WTC11 (cell line): ENCODE data around the gene CLMN. TPM values are rescaled to one million over a fixed set of nuclear protein-coding genes. Genes with fewer than 3 reads are reported as not detected.

Experiments
- ATAC-seq: fragments of 200-7000 bp; cut with Tn5 transposase; 2 replicates; pipeline ENCODE4 v1.10.0; 2021; ENCODE audit warnings: mild to moderate bottlenecking, moderate library complexity
- CTCF ChIA-PET: fragments of 300-600 bp; sonication (Branson Sonifier 250); formaldehyde crosslinking; loops from one replicate; lab custom pipeline; 2021; ENCODE audit warnings: antibody characterized with exemption; lab: Charles Lee
- POLR2A ChIA-PET: fragments of 350-600 bp; sonication (Branson Sonifier 250); formaldehyde crosslinking; loops from one replicate; lab custom pipeline; 2021; ENCODE audit warnings: antibody characterized with exemption; lab: Charles Lee
- DNase-seq: peaks from one replicate; pipeline ENCODE4 v3.0.0; 2021; ENCODE audit warnings: low spot score
- H3K27ac Mint-ChIP-seq: 2 replicates; pipeline ENCODE4 v1.8.0; 2021; ENCODE audit warnings: mixed read lengths
- H3K27me3 Mint-ChIP-seq: 2 replicates; pipeline ENCODE4 v1.8.0; 2021; ENCODE audit warnings: low read depth, mild to moderate bottlenecking, moderate library complexity, mixed read lengths
- H3K36me3 Mint-ChIP-seq: 2 replicates; pipeline ENCODE4 v1.8.0; 2021; ENCODE audit warnings: mixed read lengths
- H3K4me1 Mint-ChIP-seq: 2 replicates; pipeline ENCODE4 v1.8.0; 2022; ENCODE audit warnings: mixed read lengths
- H3K4me3 Mint-ChIP-seq: 2 replicates; pipeline ENCODE4 v1.8.0; 2021; ENCODE audit warnings: mild to moderate bottlenecking, moderate library complexity, mixed read lengths
- H3K9me3 Mint-ChIP-seq: 2 replicates; pipeline ENCODE4 v1.8.0; 2021; ENCODE audit warnings: mixed read lengths
- FOXP4 ChIP-seq: sonication (generic); formaldehyde crosslinking; IDR thresholded peaks from 2 replicates; pipeline ENCODE4 v1.8.0; 2022; ENCODE audit warnings: mild to moderate bottlenecking, missing genetic modification reagents
- MXD4 ChIP-seq: fragments of 250-450 bp; sonication (Bioruptor Pico); IDR thresholded peaks from 2 replicates; pipeline ENCODE4 v1.8.0; 2021; ENCODE audit warnings: mild to moderate bottlenecking, moderate library complexity, borderline replicate concordance
- NR1H2 ChIP-seq: sonication (generic); formaldehyde crosslinking; IDR thresholded peaks from 2 replicates; pipeline ENCODE4 v1.9.0; 2021; ENCODE audit warnings: mild to moderate bottlenecking, moderate library complexity, missing genetic modification reagents
- NR2C2 ChIP-seq: sonication (generic); formaldehyde crosslinking; IDR thresholded peaks from 2 replicates; pipeline ENCODE4 v1.8.0; 2022; ENCODE audit warnings: mild to moderate bottlenecking, missing genetic modification reagents
- SP1 ChIP-seq: sonication (generic); formaldehyde crosslinking; conservative IDR thresholded peaks from 2 replicates; pipeline ENCODE4 v1.8.1; 2022; ENCODE audit warnings: missing genetic modification reagents
- ZBTB21 ChIP-seq: sonication (generic); formaldehyde crosslinking; IDR thresholded peaks from 2 replicates; pipeline ENCODE4 v1.8.1; 2023; ENCODE audit warnings: mild to moderate bottlenecking, missing genetic modification reagents, borderline replicate concordance
- ZNF232 ChIP-seq: sonication (generic); formaldehyde crosslinking; IDR thresholded peaks from 2 replicates; pipeline ENCODE4 v1.8.0; 2022; ENCODE audit warnings: mild to moderate bottlenecking, missing genetic modification reagents
- ZNF396 ChIP-seq: fragments of 250-450 bp; sonication (Bioruptor Pico); IDR thresholded peaks from 2 replicates; pipeline ENCODE4 v1.8.0; 2021; ENCODE audit warnings: mild to moderate bottlenecking, moderate library complexity, borderline replicate concordance
- ZNF512 ChIP-seq: sonication (generic); formaldehyde crosslinking; IDR thresholded peaks from 2 replicates; pipeline ENCODE4 v1.8.1; 2022; ENCODE audit warnings: missing genetic modification reagents, borderline replicate concordance
- total RNA-seq: library from RNA; stranded (reverse); gene quantifications from 3 replicates; pipeline ENCODE4 v1.2.3, GENCODE V29; 2021
- TF ChIP-seq, protein P1 (sequence below): sonication (generic); formaldehyde crosslinking; IDR thresholded peaks from 2 replicates; pipeline ENCODE4 v1.8.1; 2023; ENCODE audit warnings: mild to moderate bottlenecking, moderate library complexity, missing genetic modification reagents
- TF ChIP-seq, protein P2 (sequence below): sonication (generic); formaldehyde crosslinking; IDR thresholded peaks from 2 replicates; pipeline ENCODE4 v1.8.1; 2023; ENCODE audit warnings: mild to moderate bottlenecking, missing genetic modification reagents

Gene CLMN
- total RNA-seq, 1 experiment from 2014 or later, result 12.2 TPM

DNA sequence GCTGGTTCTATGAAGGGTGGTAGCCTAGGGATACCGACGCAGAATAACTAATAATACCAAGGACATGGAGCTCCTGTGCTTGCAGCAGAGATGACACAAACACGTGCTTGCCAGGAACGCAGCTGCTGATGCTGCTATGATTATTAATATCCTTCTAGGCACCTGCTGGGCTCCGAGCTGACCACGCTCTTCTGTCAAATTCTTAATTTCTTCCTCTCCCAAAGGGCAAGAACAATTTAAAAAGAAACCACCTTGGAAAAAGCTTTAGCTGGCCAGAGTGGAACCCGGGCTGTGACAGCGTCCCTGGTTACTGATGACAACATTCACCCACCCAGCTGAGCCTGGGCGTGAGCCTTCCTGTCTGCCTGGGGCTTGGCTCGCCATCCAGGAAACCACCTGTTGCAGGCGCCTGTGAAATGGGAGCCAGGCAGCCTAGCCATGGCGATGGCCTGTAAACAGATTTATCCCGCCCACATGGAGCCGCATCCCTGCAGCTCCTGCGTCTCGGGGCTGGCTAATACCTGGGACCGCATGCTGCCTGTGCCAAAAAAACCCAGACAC is 28.8 kb downstream of the CLMN start:
- Mint-ChIP-seq H3K27me3 (no peaks in the 10 kb centered on the region), H3K4me1 (peaks cover 44% of the 10 kb centered on the region), H3K9me3 (peaks cover 14% of the 10 kb centered on the region), H3K4me3 (no peak overlapping the region), H3K27ac (no peak overlapping the region; the same call in 1 of the 2 replicates), H3K36me3 (peaks cover 9% of the 10 kb centered on the region)
- TF ChIP-seq, protein P1, sequence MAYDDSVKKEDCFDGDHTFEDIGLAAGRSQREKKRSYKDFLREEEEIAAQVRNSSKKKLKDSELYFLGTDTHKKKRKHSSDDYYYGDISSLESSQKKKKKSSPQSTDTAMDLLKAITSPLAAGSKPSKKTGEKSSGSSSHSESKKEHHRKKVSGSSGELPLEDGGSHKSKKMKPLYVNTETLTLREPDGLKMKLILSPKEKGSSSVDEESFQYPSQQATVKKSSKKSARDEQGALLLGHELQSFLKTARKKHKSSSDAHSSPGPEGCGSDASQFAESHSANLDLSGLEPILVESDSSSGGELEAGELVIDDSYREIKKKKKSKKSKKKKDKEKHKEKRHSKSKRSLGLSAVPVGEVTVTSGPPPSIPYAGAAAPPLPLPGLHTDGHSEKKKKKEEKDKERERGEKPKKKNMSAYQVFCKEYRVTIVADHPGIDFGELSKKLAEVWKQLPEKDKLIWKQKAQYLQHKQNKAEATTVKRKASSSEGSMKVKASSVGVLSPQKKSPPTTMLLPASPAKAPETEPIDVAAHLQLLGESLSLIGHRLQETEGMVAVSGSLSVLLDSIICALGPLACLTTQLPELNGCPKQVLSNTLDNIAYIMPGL (CRISPR knock-in tag), result no peak
- TF ChIP-seq ZBTB21 (CRISPR knock-in tag) (no peak), ZNF396 (CRISPR knock-in tag) (no peak), ZNF512 (CRISPR knock-in tag) (no peak)
- CTCF ChIA-PET, result interaction anchor here (0.7 to 2.5 kb wide), 5 partner anchors 57 to 151 kb away, joined by 3 to 10 read pairs (median 4); no protein-coding TSS in a partner anchor
- peak; percentile 42 for DNase-seq
- POLR2A ChIA-PET, result no interaction called here
- peak; percentile 75 for ATAC-seq

DNA sequence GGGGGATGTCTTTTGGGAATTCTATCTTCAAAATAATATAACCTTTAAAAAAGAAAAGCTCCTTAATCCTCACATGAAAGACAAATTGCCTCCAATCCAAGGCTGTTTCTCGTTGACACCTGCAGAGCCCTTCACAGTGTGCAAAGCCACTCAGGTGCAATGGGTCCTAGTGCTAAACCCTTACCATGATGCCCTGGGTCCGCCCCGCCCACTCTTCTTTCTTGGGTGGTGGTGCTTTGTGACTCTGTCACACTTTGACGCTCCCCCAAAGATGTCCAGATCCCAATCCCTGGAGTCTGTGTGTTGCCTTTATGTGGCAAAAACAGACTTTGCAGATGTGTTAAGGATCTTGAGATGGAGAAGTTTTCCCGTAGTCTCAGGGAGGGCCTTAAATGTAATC is 29.7 kb downstream of the CLMN start:
- H3K36me3 Mint-ChIP-seq, result peaks cover 3% of the 10 kb centered on the region
- TF ChIP-seq SP1 (CRISPR knock-in tag), result no peak
- no peak for TF ChIP-seq NR1H2 (CRISPR knock-in tag)
- TF ChIP-seq, protein P1 (CRISPR knock-in tag), result no peak
- no peak for TF ChIP-seq FOXP4 (CRISPR knock-in tag)
- peaks cover 44% of the 10 kb centered on the region for H3K4me1 Mint-ChIP-seq
- ChIA-PET POLR2A (no interaction called here), CTCF (interaction anchor here (1.4 to 2.5 kb wide), 2 partner anchors 72 to 142 kb away, joined by 3 to 10 read pairs; no protein-coding TSS in a partner anchor)
- peaks cover 13% of the 10 kb centered on the region for H3K9me3 Mint-ChIP-seq
- ATAC-seq (no peak), DNase-seq (no peak)
- H3K27me3 Mint-ChIP-seq, result no peaks in the 10 kb centered on the region
- no peak overlapping the region for H3K27ac Mint-ChIP-seq
- no peak overlapping the region for H3K4me3 Mint-ChIP-seq

- Mint-ChIP-seq H3K9me3 (peaks cover 18% of the 10 kb centered on the region), H3K4me3 (no peak overlapping the region), H3K4me1 (peaks cover 41% of the 10 kb centered on the region), H3K27ac (no peak overlapping the region), H3K36me3 (peaks cover 3% of the 10 kb centered on the region; the same call in 1 of the 2 replicates), H3K27me3 (no peaks in the 10 kb centered on the region)
- DNase-seq (no peak), ATAC-seq (no peak)
- POLR2A ChIA-PET, result no interaction called here
- CTCF ChIA-PET, result interaction anchor here (1.4 to 2.5 kb wide), 2 partner anchors 72 to 143 kb away, joined by 3 to 10 read pairs; no protein-coding TSS in a partner anchor
- TF ChIP-seq, protein P2, sequence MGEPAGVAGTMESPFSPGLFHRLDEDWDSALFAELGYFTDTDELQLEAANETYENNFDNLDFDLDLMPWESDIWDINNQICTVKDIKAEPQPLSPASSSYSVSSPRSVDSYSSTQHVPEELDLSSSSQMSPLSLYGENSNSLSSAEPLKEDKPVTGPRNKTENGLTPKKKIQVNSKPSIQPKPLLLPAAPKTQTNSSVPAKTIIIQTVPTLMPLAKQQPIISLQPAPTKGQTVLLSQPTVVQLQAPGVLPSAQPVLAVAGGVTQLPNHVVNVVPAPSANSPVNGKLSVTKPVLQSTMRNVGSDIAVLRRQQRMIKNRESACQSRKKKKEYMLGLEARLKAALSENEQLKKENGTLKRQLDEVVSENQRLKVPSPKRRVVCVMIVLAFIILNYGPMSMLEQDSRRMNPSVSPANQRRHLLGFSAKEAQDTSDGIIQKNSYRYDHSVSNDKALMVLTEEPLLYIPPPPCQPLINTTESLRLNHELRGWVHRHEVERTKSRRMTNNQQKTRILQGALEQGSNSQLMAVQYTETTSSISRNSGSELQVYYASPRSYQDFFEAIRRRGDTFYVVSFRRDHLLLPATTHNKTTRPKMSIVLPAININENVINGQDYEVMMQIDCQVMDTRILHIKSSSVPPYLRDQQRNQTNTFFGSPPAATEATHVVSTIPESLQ (CRISPR knock-in tag), result no peak
- TF ChIP-seq MXD4 (CRISPR knock-in tag), result no peak
- no peak for TF ChIP-seq ZNF232
- no peak for TF ChIP-seq NR2C2 (CRISPR knock-in tag)
These were observed 30.2 kb downstream of the CLMN start for GRCh38 chr14:95289323-95290010.
